Measurements from ENCODE around the gene ZG16B. TPM values are rescaled to one million over a fixed set of nuclear protein-coding genes. Genes with fewer than 3 reads are reported as not detected.

The ZG16B gene
- total RNA-seq, 1 donor: 0.86 TPM

DNA sequence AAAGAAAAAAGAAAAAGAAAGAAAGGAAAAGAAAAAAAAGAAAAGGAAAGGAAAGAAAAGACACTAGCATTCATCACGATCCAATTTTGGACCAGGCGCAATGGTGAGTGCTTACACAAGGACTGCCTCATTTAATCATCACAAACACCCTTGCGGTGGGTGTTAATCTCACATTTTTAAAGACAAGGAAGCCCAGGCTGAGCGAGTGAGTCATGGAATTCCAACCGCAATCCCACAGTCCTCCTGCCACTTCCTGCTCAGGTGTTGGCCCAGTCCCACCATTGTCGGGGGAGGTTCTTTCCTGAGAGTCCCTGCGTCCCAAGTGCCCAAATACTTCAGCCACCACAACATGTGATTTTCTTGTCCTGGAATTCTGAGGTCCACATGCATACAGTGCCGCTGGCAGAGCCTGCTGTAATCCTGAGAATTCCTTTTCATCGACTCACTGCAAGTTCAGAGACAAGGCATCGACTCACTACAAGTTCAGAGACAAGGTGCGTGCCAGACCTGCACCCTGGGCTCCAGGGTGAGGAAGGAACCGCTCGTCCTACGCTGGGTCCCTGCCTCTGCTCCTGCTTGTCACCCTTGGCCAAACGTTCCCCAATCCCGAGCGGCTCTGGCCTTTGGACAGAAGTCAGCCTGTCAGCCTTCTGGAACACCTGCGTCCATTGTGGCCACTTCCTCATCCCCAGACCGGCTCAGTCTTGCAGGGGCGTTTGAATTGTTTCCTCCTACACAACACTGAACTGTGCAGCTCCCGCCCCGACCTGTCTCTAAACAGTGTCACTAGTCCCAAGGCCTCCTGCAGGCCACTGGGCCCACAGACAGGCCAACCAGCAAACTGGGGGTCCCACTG is 5.8 kb downstream of the ZG16B start:
- no peak overlapping the region for H3K4me3 ChIP-seq (ENCODE audit: low read depth, low read length)
- no peak for TF ChIP-seq CTCF (IDR thresholded peaks at IDR 0.05; ENCODE audit: insufficient read depth, low read depth, low read length)
- DNase-seq (ENCODE audit: low read depth): peak; percentile 94

GRCh38 chr16:2836646-2837508 is 6.8 kb downstream of the ZG16B start:
- no peak for DNase-seq (ENCODE audit: low read depth)
- no peak for TF ChIP-seq CTCF (IDR thresholded peaks at IDR 0.05; ENCODE audit: insufficient read depth, low read depth, low read length)

DNA sequence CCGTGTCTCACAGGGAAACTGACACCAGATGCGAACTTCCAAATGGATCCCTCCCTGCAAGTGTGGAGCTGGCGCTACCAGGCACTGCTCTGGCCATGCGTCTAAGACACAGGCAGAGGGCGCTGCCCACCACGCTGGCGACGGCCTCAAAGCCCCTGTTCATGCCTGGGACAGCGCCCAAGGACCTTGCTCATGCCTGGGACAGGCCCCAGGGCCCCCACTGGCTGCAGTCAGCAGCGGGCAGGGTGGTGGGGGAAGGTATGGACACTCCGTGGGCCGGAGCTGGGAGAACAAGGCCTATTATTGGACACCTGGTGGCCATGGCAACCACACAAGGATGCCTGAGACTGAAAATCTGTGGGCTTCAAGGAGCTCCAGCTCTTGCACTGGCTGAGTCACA is 8.8 kb downstream of the ZG16B start:
- peak; percentile 91 for TF ChIP-seq CTCF (IDR thresholded peaks at IDR 0.05; ENCODE audit: insufficient read depth, low read depth, low read length)
- peak; percentile 77 for DNase-seq (ENCODE audit: low read depth)
- no peak overlapping the region for H3K4me3 ChIP-seq (ENCODE audit: low read depth, low read length)

More at GRCh38 chr16:2836646-2837508, 6.8 kb downstream of the ZG16B start:
- H3K4me3 ChIP-seq (ENCODE audit: low read depth, low read length): no peak overlapping the region

DNA sequence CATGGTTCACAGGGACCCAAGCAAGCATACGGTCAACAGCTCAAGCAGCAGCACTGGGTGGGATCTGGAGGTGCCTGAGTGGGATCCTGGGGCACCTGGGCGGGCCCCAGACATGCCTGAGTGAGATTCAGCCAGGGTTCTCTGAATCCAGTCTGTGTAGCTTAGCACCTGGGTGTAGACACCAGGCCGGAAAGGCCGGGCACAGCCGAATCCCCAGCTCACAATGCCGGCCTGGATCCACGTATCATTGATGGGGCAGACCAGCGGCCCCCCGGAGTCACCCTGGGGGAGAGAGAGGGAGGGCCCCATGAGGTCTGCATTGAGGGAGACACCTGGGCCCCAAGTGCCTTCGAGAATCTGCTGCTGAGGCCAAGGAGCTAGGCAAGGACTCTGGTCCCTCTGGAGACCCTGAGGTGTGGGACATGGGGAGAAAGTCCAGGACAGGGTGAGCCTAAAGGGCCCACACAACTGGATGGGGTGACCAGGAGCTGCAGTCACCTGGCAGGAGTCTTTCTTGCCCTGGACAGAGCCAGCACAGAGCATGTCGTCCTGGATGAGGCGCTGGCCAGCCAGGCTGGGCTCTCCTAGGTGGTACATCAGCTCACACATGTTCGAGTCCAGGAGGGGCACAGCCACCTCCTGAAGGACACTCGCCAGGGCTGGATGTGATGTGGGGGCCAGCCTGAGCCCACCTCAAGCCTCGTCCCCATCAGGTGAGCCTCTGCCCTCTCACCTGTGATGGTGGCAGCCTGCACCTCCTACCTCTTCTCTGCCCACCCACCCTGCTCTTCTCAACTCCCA is 9.7 kb downstream of the ZG16B start:
- no peak overlapping the region for H3K4me3 ChIP-seq (ENCODE audit: low read depth, low read length)
- DNase-seq (ENCODE audit: low read depth): no peak

GRCh38 chr16:2840914-2841313 is 10.8 kb downstream of the ZG16B start:
- no peak for TF ChIP-seq CTCF (IDR thresholded peaks at IDR 0.05; ENCODE audit: insufficient read depth, low read depth, low read length)
- no peak for DNase-seq (ENCODE audit: low read depth)
- H3K4me3 ChIP-seq (ENCODE audit: low read depth, low read length): no peak overlapping the region

More for the DNA sequence above, 9.7 kb downstream of the ZG16B start:
- no peak for TF ChIP-seq CTCF (IDR thresholded peaks at IDR 0.05; ENCODE audit: insufficient read depth, low read depth, low read length)

DNA sequence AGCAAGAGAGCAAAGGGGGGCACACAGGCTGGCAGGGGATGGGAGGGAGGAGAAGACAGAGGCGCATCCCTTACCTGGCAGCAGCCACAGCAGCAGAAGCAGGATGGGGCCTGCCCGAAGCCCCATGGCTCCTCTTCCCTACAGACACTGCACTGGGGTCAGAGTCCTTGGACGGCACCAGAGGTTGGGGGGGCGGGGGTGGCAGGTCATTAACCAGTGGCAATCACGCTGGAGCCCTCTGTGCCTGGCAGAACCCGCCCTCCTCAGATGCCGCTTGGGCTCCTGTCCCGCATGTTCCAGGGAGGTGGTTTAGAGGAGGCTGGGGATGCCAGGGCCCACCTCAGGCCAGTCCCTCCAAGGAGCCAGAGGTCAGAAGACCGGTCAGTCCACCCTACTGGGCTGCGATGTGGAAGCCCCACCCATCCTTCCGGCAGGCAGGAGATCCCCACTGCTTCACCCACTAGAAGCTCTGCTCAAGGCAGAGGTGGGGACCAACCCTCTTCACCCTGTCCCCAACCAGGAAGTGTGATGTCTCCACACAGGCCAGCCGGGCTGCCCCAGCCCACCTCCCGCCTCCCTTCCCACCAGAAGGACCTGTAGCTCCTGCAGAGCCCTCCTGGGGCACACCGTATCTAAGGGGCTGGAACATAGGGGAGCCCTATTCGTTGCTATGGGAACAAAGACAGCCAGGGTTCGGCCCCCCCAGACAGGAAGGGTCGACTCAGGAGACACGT is 11.7 kb downstream of the ZG16B start:
- DNase-seq (ENCODE audit: low read depth): no peak
- H3K4me3 ChIP-seq (ENCODE audit: low read depth, low read length): peak overlapping the region; percentile 53
- TF ChIP-seq CTCF (IDR thresholded peaks at IDR 0.05; ENCODE audit: insufficient read depth, low read depth, low read length): no peak
